GM12864 (cell line): ENCODE measurements around the gene MYLK.

Experiments used
- DNase-seq: peaks from one replicate; pipeline ENCODE4 v3.0.0-alpha.2; 2011; ENCODE audit warnings: low read depth
- H3K4me3 ChIP-seq: 2 replicates; pipeline ENCODE4 v1.5.1; 2011; ENCODE audit warnings: mild to moderate bottlenecking, low read depth, low read length, control low read depth
- CTCF ChIP-seq: IDR thresholded peaks from 2 replicates; pipeline ENCODE4 v1.5.1; 2011; ENCODE audit warnings: low read depth, mild to moderate bottlenecking, moderate library complexity, low read length, control low read depth, inconsistent platforms; ENCODE audit errors: missing control alignments

MYLK gene

GRCh38 chr3:123817413-123817812 is 66.7 kb downstream of the MYLK start:
- TF ChIP-seq CTCF, result no peak
- DNase-seq, result no peak
- H3K4me3 ChIP-seq, result no peak overlapping the region

GRCh38 chr3:123816673-123817207 is 67.4 kb downstream of the MYLK start:
- DNase-seq, result no peak
- no peak for TF ChIP-seq CTCF
- no peak overlapping the region for H3K4me3 ChIP-seq

GRCh38 chr3:123815981-123816380 is 68.2 kb downstream of the MYLK start:
- H3K4me3 ChIP-seq, result no peak overlapping the region
- no peak for DNase-seq
- TF ChIP-seq CTCF, result no peak

- no peak for TF ChIP-seq CTCF
- no peak for DNase-seq
- no peak overlapping the region for H3K4me3 ChIP-seq
Observed at GRCh38 chr3:123813876-123814275, 70.3 kb downstream of the MYLK start.

- no peak for DNase-seq
- no peak for TF ChIP-seq CTCF
- no peak overlapping the region for H3K4me3 ChIP-seq
Observed at GRCh38 chr3:123809597-123809996, 74.5 kb downstream of the MYLK start.

- DNase-seq, result no peak
- no peak for TF ChIP-seq CTCF
- no peak overlapping the region for H3K4me3 ChIP-seq
Observed at GRCh38 chr3:123808812-123809211, 75.3 kb downstream of the MYLK start.

- no peak overlapping the region for H3K4me3 ChIP-seq
- no peak for DNase-seq
- TF ChIP-seq CTCF, result no peak
Observed at GRCh38 chr3:123807820-123808219, 76.3 kb downstream of the MYLK start.
